ENCODE data around the gene NOD1. TPM values are rescaled to one million over a fixed set of nuclear protein-coding genes. Genes with fewer than 3 reads are reported as not detected.
"Not testable (repeated sequence)": the region's sequence is repeated elsewhere in the genome, so short reads cannot be mapped to it uniquely, and the experiment has no call there.

Gene NOD1
- total RNA-seq, 2 donors from 2014 or later, result 3.5 to 12.3 TPM

- Histone ChIP-seq H3K36me3 (no peaks in the 10 kb centered on the region), H3K4me3 (no peak overlapping the region), H3K27ac (no peak overlapping the region), H3K9me3 (no peaks in the 10 kb centered on the region), H3K27me3 (replicated peaks; ENCODE audit: insufficient read depth) (no peaks in the 10 kb centered on the region), H3K4me1 (replicated peaks) (no peaks in the 10 kb centered on the region)
- no peak for DNase-seq (ENCODE audit: low spot score)
- intact Hi-C loops (cut with DNase I), result no loop called here
- TF ChIP-seq POLR2AphosphoS5 (IDR thresholded peaks at IDR 0.05) (no peak), CTCF (IDR thresholded peaks at IDR 0.05) (no peak), POLR2A (IDR thresholded peaks at IDR 0.05) (no peak)
Measured at GRCh38 chr7:30491417-30491816, 12.8 kb upstream of the NOD1 start.

GRCh38 chr7:30487371-30487770, 8.8 kb upstream of the NOD1 start:
- intact Hi-C loops (cut with DNase I), result no loop called here
- TF ChIP-seq POLR2A (IDR thresholded peaks at IDR 0.05), result no peak
- no peak for TF ChIP-seq POLR2AphosphoS5 (IDR thresholded peaks at IDR 0.05)
- no peak for TF ChIP-seq CTCF (IDR thresholded peaks at IDR 0.05)
- 100% methylated on average over 1 of the region's 1 CpG for WGBS
- no peaks in the 10 kb centered on the region for H3K36me3 ChIP-seq
- H3K4me1 ChIP-seq (replicated peaks), result no peaks in the 10 kb centered on the region
- H3K27ac ChIP-seq, result no peak overlapping the region
- H3K9me3 ChIP-seq, result no peaks in the 10 kb centered on the region
- DNase-seq (ENCODE audit: low spot score), result no peak
- no peak overlapping the region for H3K4me3 ChIP-seq
- H3K27me3 ChIP-seq (replicated peaks; ENCODE audit: insufficient read depth), result no peaks in the 10 kb centered on the region

GRCh38 chr7:30485667-30486066, 7.1 kb upstream of the NOD1 start:
- Histone ChIP-seq H3K4me1 (replicated peaks) (no peaks in the 10 kb centered on the region), H3K36me3 (no peaks in the 10 kb centered on the region), H3K27me3 (replicated peaks; ENCODE audit: insufficient read depth) (no peaks in the 10 kb centered on the region), H3K9me3 (no peaks in the 10 kb centered on the region), H3K4me3 (no peak overlapping the region), H3K27ac (no peak overlapping the region)
- TF ChIP-seq POLR2AphosphoS5 (IDR thresholded peaks at IDR 0.05), result no peak
- DNase-seq (ENCODE audit: low spot score), result no peak
- WGBS, result 95% methylated on average over 1 of the region's 1 CpG
- intact Hi-C loops (cut with DNase I), result no loop called here

GRCh38 chr7:30481416-30481815, 2.8 kb upstream of the NOD1 start:
- H3K4me3 ChIP-seq; H3K27ac ChIP-seq; H3K27me3 ChIP-seq (replicated peaks; ENCODE audit: insufficient read depth); H3K4me1 ChIP-seq (replicated peaks); H3K36me3 ChIP-seq; intact Hi-C loops (cut with DNase I); DNase-seq (ENCODE audit: low spot score); H3K9me3 ChIP-seq: not testable (repeated sequence)
- 96% methylated on average over 9 of the region's 9 CpGs for WGBS

GRCh38 chr7:30479202-30480120, 877 bp upstream of the NOD1 start:
- Histone ChIP-seq H3K27me3 (replicated peaks; ENCODE audit: insufficient read depth) (no peaks in the 10 kb centered on the region), H3K4me3 (peak overlapping the region; percentile 55 to 58), H3K27ac (peak overlapping the region; percentile 81 to 89), H3K4me1 (replicated peaks) (no peaks in the 10 kb centered on the region), H3K9me3 (no peaks in the 10 kb centered on the region), H3K36me3 (no peaks in the 10 kb centered on the region)
- DNase-seq (ENCODE audit: low spot score), result no peak
- intact Hi-C loops (cut with DNase I), result no loop called here
- TF ChIP-seq CTCF (IDR thresholded peaks at IDR 0.05), result no peak
- TF ChIP-seq POLR2AphosphoS5 (IDR thresholded peaks at IDR 0.05), result peak; percentile 22
- TF ChIP-seq POLR2A (IDR thresholded peaks at IDR 0.05), result no peak
- WGBS, result 75% methylated on average over 14 of the region's 14 CpGs

All from prostate gland (tissue), 2 donors.